H1 (cell line): Measurements from ENCODE around the gene ALS2CL. TPM values are rescaled to one million over a fixed set of nuclear protein-coding genes. Genes with fewer than 3 reads are reported as not detected.

Experiments
- CHD1 ChIP-seq: IDR thresholded peaks from 2 replicates; pipeline ENCODE4 v1.6.1; 2012; ENCODE audit warnings: low read depth, low read length, improper control_type of control experiment
- CHD2 ChIP-seq: IDR thresholded peaks from 2 replicates; pipeline ENCODE4 v1.6.1; 2012; ENCODE audit warnings: low read length, improper control_type of control experiment
- YY1 ChIP-seq: IDR thresholded peaks from 2 replicates; pipeline ENCODE4 v1.6.1; 2011; ENCODE audit warnings: low read depth, mild to moderate bottlenecking, low read length
- polyA plus RNA-seq, 7 experiments: library from polyadenylated mRNA; depleted of rRNA in 3 of 7; stranded (reverse) in 5 of 7; unstranded in 2 of 7; fragments of >200 nt in 5 of 7; fragments of 200-250 nt in 2 of 7; gene quantifications; 1 replicate in 5 of 7; 2 replicates in 1 of 7; 4 replicates in 1 of 7; pipeline versions ENCODE4 v1.2.1 to v1.2.3, GENCODE V29; 2011 to 2013; ENCODE audit warnings: missing spikeins in 2 of 7, mixed read lengths in 2 of 7
- total RNA-seq: library from RNA; stranded (reverse); fragmentation: NEBNext Ultra II Directional; extraction: Animal tissue kit (Norgen Biotek cat#: 25700); gene quantifications from 2 replicates; pipeline ENCODE4 v1.2.1, GENCODE V29; 2021

ALS2CL gene
- total and polyA plus RNA-seq, 2 of the 8 experiments (the other 6 are each of a cell fraction or from before 2014, with no cell fraction given) = 4.8 to 5.4 TPM

GRCh38 chr3:46639221-46639620 lies 54.3 kb downstream of the ALS2CL start (continued):
- TF ChIP-seq CHD2 = no peak
- TF ChIP-seq YY1 = no peak
- TF ChIP-seq CHD1 = no peak
